Measurements from ENCODE around the gene SH3BGR. TPM values are rescaled to one million over a fixed set of nuclear protein-coding genes. Genes with fewer than 3 reads are reported as not detected.

SH3BGR gene
- total RNA-seq, 1 donor from 2014 or later = 7.9 TPM

Small RNA genes lying within 50 kb of the gene (microRNA-seq; reads per million reads assigned to microRNA genes)
- not detected for gene MIR6508

Other genes starting within 250 kb of the SH3BGR start
- 71.6 TPM for gene BRWD1, start 138.3 kb upstream of the SH3BGR start, total RNA-seq
- 116 TPM for gene HMGN1, start 102.9 kb upstream of the SH3BGR start, total RNA-seq
- gene LCA5L, start 6.2 kb upstream of the SH3BGR start, total RNA-seq = 2.2 TPM
- not detected for gene B3GALT5, start 161.0 kb downstream of the SH3BGR start, total RNA-seq